ENCODE results near the gene NEFH.

DNA sequence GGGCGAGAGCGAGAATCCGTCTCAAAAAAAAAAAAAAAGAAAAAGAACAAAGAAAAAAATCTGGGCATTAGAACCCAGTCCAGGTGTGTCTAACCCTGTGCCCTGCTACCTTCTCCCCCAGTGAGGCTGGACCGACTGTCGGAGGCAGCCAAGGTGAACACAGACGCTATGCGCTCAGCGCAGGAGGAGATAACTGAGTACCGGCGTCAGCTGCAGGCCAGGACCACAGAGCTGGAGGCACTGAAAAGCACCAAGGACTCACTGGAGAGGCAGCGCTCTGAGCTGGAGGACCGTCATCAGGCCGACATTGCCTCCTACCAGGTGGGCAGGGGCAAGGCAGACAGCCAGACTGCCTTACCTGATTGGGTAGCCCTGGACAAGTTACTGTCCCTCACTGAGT is 3.2 kb downstream of the NEFH start:
- TF ChIP-seq EZH2 (IDR thresholded peaks at IDR 0.05; ENCODE audit: borderline replicate concordance, low read depth, low read length, poor library complexity, severe bottlenecking): no peak
- TF ChIP-seq, protein P1, sequence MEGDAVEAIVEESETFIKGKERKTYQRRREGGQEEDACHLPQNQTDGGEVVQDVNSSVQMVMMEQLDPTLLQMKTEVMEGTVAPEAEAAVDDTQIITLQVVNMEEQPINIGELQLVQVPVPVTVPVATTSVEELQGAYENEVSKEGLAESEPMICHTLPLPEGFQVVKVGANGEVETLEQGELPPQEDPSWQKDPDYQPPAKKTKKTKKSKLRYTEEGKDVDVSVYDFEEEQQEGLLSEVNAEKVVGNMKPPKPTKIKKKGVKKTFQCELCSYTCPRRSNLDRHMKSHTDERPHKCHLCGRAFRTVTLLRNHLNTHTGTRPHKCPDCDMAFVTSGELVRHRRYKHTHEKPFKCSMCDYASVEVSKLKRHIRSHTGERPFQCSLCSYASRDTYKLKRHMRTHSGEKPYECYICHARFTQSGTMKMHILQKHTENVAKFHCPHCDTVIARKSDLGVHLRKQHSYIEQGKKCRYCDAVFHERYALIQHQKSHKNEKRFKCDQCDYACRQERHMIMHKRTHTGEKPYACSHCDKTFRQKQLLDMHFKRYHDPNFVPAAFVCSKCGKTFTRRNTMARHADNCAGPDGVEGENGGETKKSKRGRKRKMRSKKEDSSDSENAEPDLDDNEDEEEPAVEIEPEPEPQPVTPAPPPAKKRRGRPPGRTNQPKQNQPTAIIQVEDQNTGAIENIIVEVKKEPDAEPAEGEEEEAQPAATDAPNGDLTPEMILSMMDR (conservative IDR thresholded peaks at IDR 0.05; ENCODE audit: low read depth, low read length): no peak

Measured in A673 (cell line).